Uterus (tissue), 2 donors: ENCODE results near the gene SEL1L2.

Experiments
- CTCF ChIP-seq, 4 experiments: fragments of 200-600 bp in 2 of 4; fragments of 450-650 bp in 2 of 4; sonication (generic) in 2 of 4; IDR thresholded peaks; one replicate each; pipeline ENCODE4 v1.5.1; 2016 to 2019; ENCODE audit warnings: antibody characterized with exemption in 4 of 4, mild to moderate bottlenecking in 2 of 4, moderate library complexity in 1 of 4
- POLR2A ChIP-seq, 2 donors: fragments of 450-650 bp; IDR thresholded peaks; one replicate each; pipeline ENCODE4 v1.6.1; 2016; ENCODE audit warnings: antibody characterized with exemption in 2 of 2, mild to moderate bottlenecking in 1 of 2, moderate library complexity in 1 of 2

- TF ChIP-seq CTCF (IDR thresholded peaks at IDR 0.05) (no peak), POLR2A (IDR thresholded peaks at IDR 0.05) (no peak)
Measured at GRCh38 chr20:13934992-13935894, 55.2 kb downstream of the SEL1L2 start.
